ENCODE measurements around the gene SLC43A3. TPM values are rescaled to one million over a fixed set of nuclear protein-coding genes. Genes with fewer than 3 reads are reported as not detected.

SLC43A3 gene
- total RNA-seq, 2 experiments from 2014 or later: 41.3 to 62.1 TPM

DNA sequence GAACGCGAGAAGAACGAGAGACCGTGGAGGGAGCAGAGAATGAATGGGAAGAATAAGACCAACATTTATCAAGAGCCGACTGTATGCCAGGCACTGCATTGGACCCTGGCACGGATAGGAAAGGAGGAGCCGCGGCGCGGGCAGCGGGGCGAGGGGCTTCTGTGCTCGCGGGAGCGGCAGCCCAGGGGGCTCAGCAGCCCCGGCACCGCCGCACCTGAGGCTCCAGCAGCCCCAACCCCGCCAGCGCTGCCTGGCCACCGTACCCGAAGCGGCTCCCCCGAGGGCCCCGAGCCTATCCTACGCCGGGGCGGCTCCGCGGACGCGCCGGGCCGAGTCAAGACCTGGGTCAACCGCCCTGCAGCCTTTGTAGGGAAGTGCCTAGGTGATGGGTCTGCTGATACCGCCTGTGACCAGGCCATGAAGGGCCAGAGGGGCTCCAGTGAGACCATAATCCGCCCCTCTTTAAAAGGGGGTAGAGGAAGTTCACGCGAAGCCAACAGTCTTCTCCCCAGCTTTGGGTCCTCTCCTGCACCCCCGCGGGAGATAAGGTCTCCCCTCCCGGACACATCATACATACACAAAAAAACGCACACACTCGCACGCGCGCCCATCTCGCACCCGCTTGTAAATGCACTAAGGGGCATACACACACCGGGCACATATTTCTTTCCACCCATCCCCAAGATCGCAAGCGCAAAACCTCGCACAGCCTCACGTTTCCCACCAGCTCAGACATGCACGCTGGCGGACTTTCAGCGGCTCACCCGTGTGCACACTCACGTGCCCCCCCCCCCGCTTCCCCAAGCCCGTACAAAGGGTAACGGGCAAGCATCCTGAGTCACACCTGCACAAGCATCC is 32.5 kb upstream of the SLC43A3 start:
- Histone ChIP-seq H3K4me2 (ENCODE audit: low read length) (peak overlapping the region; percentile 99), H3K79me2 (ENCODE audit: insufficient read depth, low read depth, low read length) (no peaks in the 10 kb centered on the region), H3K36me3 (ENCODE audit: insufficient read depth, low read length) (no peaks in the 10 kb centered on the region), H4K20me1 (ENCODE audit: insufficient read depth, low read length) (no peaks in the 10 kb centered on the region), H3K4me1 (ENCODE audit: insufficient read depth, low read length, poor library complexity, severe bottlenecking) (peaks cover 27% of the 10 kb centered on the region), H3K4me3 (ENCODE audit: low read depth, low read length, poor library complexity, severe bottlenecking) (peak overlapping the region; percentile 69), H3K9me2 (ENCODE audit: insufficient read depth, low read length) (no peaks in the 10 kb centered on the region), H3K9me3 (ENCODE audit: low read length) (no peaks in the 10 kb centered on the region), H2AFZ (ENCODE audit: low read length) (peak overlapping the region; percentile 71), H3K27ac (ENCODE audit: low read depth, low read length, poor library complexity, severe bottlenecking) (no peak overlapping the region)
- peak; percentile 58 for DNase-seq (ENCODE audit: low spot score)
- CTCF ChIA-PET (ENCODE audit: unreplicated experiment): interaction anchor here (0.7 to 2.7 kb wide), 5 partner anchors 19 to 185 kb away, joined by 4 to 20 read pairs (median 6); no protein-coding TSS in a partner anchor
- BruUV-seq (replicated peaks): no TSS peak
- intact Hi-C loops (cut with micrococcal nuclease; ENCODE audit: unreplicated experiment): loop anchor here (2.0 to 10.0 kb wide), 4 partner anchors 21 to 1055 kb away; partner anchors contain the start of gene UBE2L6
- POLR2A ChIA-PET: interaction anchor here (0.6 to 1.7 kb wide), 4 partner anchors 34 to 68 kb away, joined by 3 to 7 read pairs (median 4); no protein-coding TSS in a partner anchor
- TF ChIP-seq EZH2phosphoT487 (IDR thresholded peaks at IDR 0.05; ENCODE audit: borderline replicate concordance, low read depth, low read length): no peak
- no peak for TF ChIP-seq CTCF (conservative IDR thresholded peaks at IDR 0.05; ENCODE audit: low read length)

DNA sequence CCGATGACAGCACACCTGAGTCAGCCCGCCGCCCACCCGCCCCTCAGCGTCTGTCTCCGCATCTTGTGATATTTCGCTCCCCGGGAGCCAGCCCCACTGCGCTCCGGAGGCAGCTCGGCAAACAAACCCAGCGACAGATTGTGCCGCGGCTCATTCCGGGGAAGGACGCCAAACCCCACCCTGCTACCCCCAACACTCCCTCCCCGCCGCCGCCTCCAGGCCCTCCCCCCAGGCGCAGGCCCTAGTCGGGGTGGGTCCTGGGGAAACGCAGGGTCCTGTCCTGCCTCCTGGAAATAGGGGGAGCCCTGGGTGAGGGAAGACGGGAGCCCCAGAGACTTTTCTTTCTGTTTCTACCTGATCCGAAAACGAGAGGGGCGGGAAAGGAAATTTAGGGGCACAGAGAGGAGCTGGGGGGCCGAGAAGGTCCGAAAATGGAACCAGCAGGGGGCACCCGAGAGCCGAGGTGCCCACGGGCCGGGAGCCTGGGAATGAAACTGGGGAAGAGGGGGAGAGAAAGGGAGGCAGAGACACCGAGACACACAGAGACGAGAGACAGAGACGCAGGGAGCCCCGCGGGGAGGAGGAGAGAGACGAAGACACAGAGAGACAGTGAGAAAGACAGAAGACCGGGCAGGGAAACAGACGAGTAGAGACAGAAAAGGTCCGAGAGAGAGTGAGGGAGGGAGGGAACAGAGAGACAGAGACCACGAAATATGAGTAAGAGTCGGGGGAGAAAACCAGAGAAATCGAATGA is 31.7 kb upstream of the SLC43A3 start:
- POLR2A ChIA-PET: interaction anchor here (0.7 to 1.9 kb wide), 4 partner anchors 12 to 190 kb away, joined by 3 to 8 read pairs (median 4); no protein-coding TSS in a partner anchor
- Histone ChIP-seq H3K4me1 (ENCODE audit: insufficient read depth, low read length, poor library complexity, severe bottlenecking) (peaks cover 27% of the 10 kb centered on the region), H3K36me3 (ENCODE audit: insufficient read depth, low read length) (no peaks in the 10 kb centered on the region), H3K27ac (ENCODE audit: low read depth, low read length, poor library complexity, severe bottlenecking) (no peak overlapping the region), H3K9me3 (ENCODE audit: low read length) (no peaks in the 10 kb centered on the region), H2AFZ (ENCODE audit: low read length) (peak overlapping the region; percentile 33; the same call in 1 of the 2 replicates), H3K4me3 (ENCODE audit: low read depth, low read length, poor library complexity, severe bottlenecking) (peak overlapping the region; percentile 40), H3K9me2 (ENCODE audit: insufficient read depth, low read length) (no peaks in the 10 kb centered on the region), H3K79me2 (ENCODE audit: insufficient read depth, low read depth, low read length) (no peaks in the 10 kb centered on the region), H3K4me2 (ENCODE audit: low read length) (peak overlapping the region; percentile 99), H4K20me1 (ENCODE audit: insufficient read depth, low read length) (no peaks in the 10 kb centered on the region)
- no peak for TF ChIP-seq EZH2phosphoT487 (IDR thresholded peaks at IDR 0.05; ENCODE audit: borderline replicate concordance, low read depth, low read length)
- TF ChIP-seq CTCF (conservative IDR thresholded peaks at IDR 0.05; ENCODE audit: low read length): peak; percentile 96
- CTCF ChIA-PET (ENCODE audit: unreplicated experiment): interaction anchor here (0.5 to 2.7 kb wide), 10 partner anchors 10 to 186 kb away, joined by 3 to 20 read pairs (median 9); no protein-coding TSS in a partner anchor
- DNase-seq (ENCODE audit: low spot score): peak; percentile 33
- BruUV-seq (replicated peaks): no TSS peak
- intact Hi-C loops (cut with micrococcal nuclease; ENCODE audit: unreplicated experiment): loop anchor here (5.0 kb wide), 2 partner anchors 109 to 111 kb away; partner anchors contain the start of gene UBE2L6
